Amniotic stem cell (primary cell): ENCODE measurements around the gene HOXC11.

Experiments used
- DNase-seq: peaks from one replicate; lab custom pipeline; 2025; lab: John Stamatoyannopoulos, UW

The HOXC11 gene

GRCh38 chr12:53998900-53999236 lies 25.9 kb downstream of the HOXC11 start:
- DNase-seq = no peak

GRCh38 chr12:53999559-54000115 lies 26.7 kb downstream of the HOXC11 start:
- DNase-seq = no peak

- DNase-seq = no peak
These were observed 27.5 kb downstream of the HOXC11 start, which contains the start of gene HOXC9 for GRCh38 chr12:54000116-54001114. HOXC9 (plus strand) TSS chr12:54000161; CDS start chr12:54000189, 28 bp downstream.

- no peak for DNase-seq
These were observed 28.6 kb downstream of the HOXC11 start for GRCh38 chr12:54001283-54002187.

GRCh38 chr12:54002278-54002914 lies 29.5 kb downstream of the HOXC11 start:
- DNase-seq = no peak

GRCh38 chr12:54002915-54003389 lies 30.0 kb downstream of the HOXC11 start:
- DNase-seq = no peak

- no peak for DNase-seq
These were observed 30.7 kb downstream of the HOXC11 start for GRCh38 chr12:54003625-54004024.

- no peak for DNase-seq
These were observed 31.3 kb downstream of the HOXC11 start for GRCh38 chr12:54004063-54004840.

GRCh38 chr12:54004841-54005530 lies 32.1 kb downstream of the HOXC11 start:
- DNase-seq = no peak

- DNase-seq = no peak
These were observed 32.6 kb downstream of the HOXC11 start for GRCh38 chr12:54005531-54005852.

GRCh38 chr12:54005853-54006558 lies 33.1 kb downstream of the HOXC11 start:
- DNase-seq = peak; percentile 30

GRCh38 chr12:54006559-54007220 lies 33.8 kb downstream of the HOXC11 start:
- DNase-seq = no peak

- DNase-seq = no peak
These were observed 34.8 kb downstream of the HOXC11 start for GRCh38 chr12:54007538-54008259.

GRCh38 chr12:54008260-54008552 lies 35.3 kb downstream of the HOXC11 start:
- DNase-seq = no peak

- no peak for DNase-seq
These were observed 36.5 kb downstream of the HOXC11 start for GRCh38 chr12:54009171-54010052.

GRCh38 chr12:54010053-54010971 lies 37.4 kb downstream of the HOXC11 start:
- no peak for DNase-seq
